ENCODE results near the gene NCAPD3. TPM values are rescaled to one million over a fixed set of nuclear protein-coding genes. Genes with fewer than 3 reads are reported as not detected.
A peak's percentile ranks its signal among the peaks of the same experiment; 100 is the strongest.

The NCAPD3 gene
- polyA plus RNA-seq, 3 donors = 4.0 to 15.2 (median 6.0) TPM

- DNase-seq = no peak
- H3K9ac ChIP-seq (ENCODE audit: insufficient read depth, low read length, poor library complexity, severe bottlenecking) = no peak overlapping the region
- H3K27ac ChIP-seq (ENCODE audit: low read depth in 1 of 2, low read length in 2 of 2) = no peak overlapping the region
- Mint-ChIP-seq H3K36me3 (peaks cover 87 to 91% of the 10 kb centered on the region in 2 donors), H3K4me1 (no peaks in the 10 kb centered on the region), H3K27me3 (ENCODE audit: low read depth in 3 of 3) (no peaks in the 10 kb centered on the region), H3K27ac (no peak overlapping the region), H3K4me3 (no peak overlapping the region), H3K9me3 (peaks cover 0 to 3% (median 0%) of the 10 kb centered on the region in 7 donors)
- H3K4me3 ChIP-seq (replicated peaks in 1 of 3; ENCODE audit: low read depth in 2 of 3, low read length in 3 of 3) = no peak overlapping the region
- TF ChIP-seq CTCF (IDR thresholded peaks at IDR 0.05) = no peak
- no peak overlapping the region for H3K4me2 ChIP-seq (replicated peaks; ENCODE audit: extremely low read depth, low read length, poor library complexity, severe bottlenecking)
- H4K20me1 ChIP-seq (ENCODE audit: insufficient read depth, low read length) = no peaks in the 10 kb centered on the region
- H3K27me3 ChIP-seq (ENCODE audit: control insufficient read depth in 2 of 2, insufficient read depth in 2 of 2, low read length in 2 of 2) = no peaks in the 10 kb centered on the region
- no peaks in the 10 kb centered on the region for H3K79me2 ChIP-seq (ENCODE audit: insufficient read depth, low read length)
- no peak overlapping the region for H2AFZ ChIP-seq (ENCODE audit: insufficient read depth, low read depth, low read length, poor library complexity, severe bottlenecking)
- intact Hi-C loops (cut with micrococcal nuclease) = no loop called here
- H3K9me3 ChIP-seq (replicated peaks in 1 of 2; ENCODE audit: control insufficient read depth in 1 of 2, insufficient read depth in 1 of 2, low read length in 2 of 2) = no peaks in the 10 kb centered on the region
- WGBS (ENCODE audit: insufficient coverage) = 100% methylated on average over 1 of the region's 4 CpGs
- H3K36me3 ChIP-seq (replicated peaks in 1 of 2; ENCODE audit: control insufficient read depth in 1 of 2, insufficient read depth in 2 of 2, low read length in 2 of 2) = peaks cover 66 to 100% of the 10 kb centered on the region in 2 donors
- no peaks in the 10 kb centered on the region for H3K4me1 ChIP-seq (ENCODE audit: control insufficient read depth in 1 of 2, insufficient read depth in 2 of 2, low read length in 2 of 2)
Measured at GRCh38 chr11:134157451-134157850, 66.3 kb downstream of the NCAPD3 start.

GRCh38 chr11:134155946-134156865 is 67.6 kb downstream of the NCAPD3 start:
- no peak for TF ChIP-seq CTCF (IDR thresholded peaks at IDR 0.05)
- H3K27ac ChIP-seq (ENCODE audit: low read depth in 1 of 2, low read length in 2 of 2) = no peak overlapping the region
- H3K4me3 ChIP-seq (replicated peaks in 1 of 3; ENCODE audit: low read depth in 2 of 3, low read length in 3 of 3) = no peak overlapping the region
- H3K27me3 ChIP-seq (ENCODE audit: control insufficient read depth in 2 of 2, insufficient read depth in 2 of 2, low read length in 2 of 2) = no peaks in the 10 kb centered on the region
- peaks cover 0 to 3% (median 0%) of the 10 kb centered on the region in 7 donors for H3K9me3 Mint-ChIP-seq
- H2AFZ ChIP-seq (ENCODE audit: insufficient read depth, low read depth, low read length, poor library complexity, severe bottlenecking) = no peak overlapping the region
- intact Hi-C loops (cut with micrococcal nuclease) = no loop called here
- WGBS (ENCODE audit: insufficient coverage) = 94% methylated on average over 21 of the region's 28 CpGs
- H3K4me1 Mint-ChIP-seq = peaks cover 7% of the 10 kb centered on the region
- no peaks in the 10 kb centered on the region for H3K9me3 ChIP-seq (replicated peaks in 1 of 2; ENCODE audit: control insufficient read depth in 1 of 2, insufficient read depth in 1 of 2, low read length in 2 of 2)
- DNase-seq = no peak
- no peaks in the 10 kb centered on the region for H3K27me3 Mint-ChIP-seq (ENCODE audit: low read depth in 3 of 3)
- H3K79me2 ChIP-seq (ENCODE audit: insufficient read depth, low read length) = no peaks in the 10 kb centered on the region
- peaks cover 55 to 98% of the 10 kb centered on the region in 2 donors for H3K36me3 ChIP-seq (replicated peaks in 1 of 2; ENCODE audit: control insufficient read depth in 1 of 2, insufficient read depth in 2 of 2, low read length in 2 of 2)
- H4K20me1 ChIP-seq (ENCODE audit: insufficient read depth, low read length) = no peaks in the 10 kb centered on the region
- H3K4me1 ChIP-seq (ENCODE audit: control insufficient read depth in 1 of 2, insufficient read depth in 2 of 2, low read length in 2 of 2) = peaks cover 0 to 3% of the 10 kb centered on the region in 2 donors
- no peak overlapping the region for H3K4me3 Mint-ChIP-seq
- no peak overlapping the region for H3K9ac ChIP-seq (ENCODE audit: insufficient read depth, low read length, poor library complexity, severe bottlenecking)
- H3K27ac Mint-ChIP-seq = peak overlapping the region in 1 of 7 donors; percentile 49
- no peak overlapping the region for H3K4me2 ChIP-seq (replicated peaks; ENCODE audit: extremely low read depth, low read length, poor library complexity, severe bottlenecking)
- H3K36me3 Mint-ChIP-seq = peaks cover 86 to 89% of the 10 kb centered on the region in 2 donors

All from CD14-positive monocyte (primary cell).